Lower lobe of right lung (tissue), 2 donors: ENCODE data around the gene MAGEE1. TPM values are rescaled to one million over a fixed set of nuclear protein-coding genes. Genes with fewer than 3 reads are reported as not detected.

Source experiments
- ATAC-seq, 2 donors: fragments of 200-7000 bp; cut with Tn5 transposase; one replicate each; pipeline ENCODE4 v1.9.1; 2020 to 2022; ENCODE audit warnings: mild to moderate bottlenecking in 2 of 2, moderate library complexity in 2 of 2
- DNase-seq: peaks from one replicate; pipeline ENCODE4 v3.0.0-alpha.2; 2020
- H3K27ac ChIP-seq: fragments of 200-600 bp; one replicate; pipeline ENCODE4 v1.8.0; 2022
- H3K27me3 ChIP-seq: fragments of 200-600 bp; one replicate; pipeline ENCODE4 v1.8.0; 2022; ENCODE audit warnings: low read depth
- H3K36me3 ChIP-seq: fragments of 200-600 bp; one replicate; pipeline ENCODE4 v1.8.0; 2022; ENCODE audit warnings: mild to moderate bottlenecking
- H3K4me1 ChIP-seq: fragments of 200-600 bp; one replicate; pipeline ENCODE4 v1.8.0; 2022
- H3K4me3 ChIP-seq: fragments of 200-600 bp; one replicate; pipeline ENCODE4 v1.8.0; 2022; ENCODE audit warnings: mild to moderate bottlenecking
- H3K9me3 ChIP-seq: fragments of 200-600 bp; one replicate; pipeline ENCODE4 v1.8.0; 2022
- CTCF ChIP-seq: fragments of 200-600 bp; IDR thresholded peaks from one replicate; pipeline ENCODE4 v1.8.0; 2022; ENCODE audit warnings: antibody characterized with exemption, mild to moderate bottlenecking
- intact Hi-C: fragments of 100-400 bp; cut with DNase I; formaldehyde crosslinking; loops from one replicate; pipeline ENCODE4 v1.11.0; 2022
- long read RNA-seq: library from polyadenylated mRNA; unstranded; transcript quantifications from one replicate; pipeline ENCODE4 v2.0.0, GENCODE V29; 2021
- total RNA-seq: library from RNA; stranded (reverse); fragmentation: NEBNext Ultra II Directional; extraction: Animal tissue kit (Norgen Biotek cat#: 25700); gene quantifications from one replicate; pipeline ENCODE4 v1.2.1, GENCODE V29; 2021
- donor health status: DM: no; HTN: yes; CAD: no; lungs with severe emphysema.

The MAGEE1 gene
- 2.7 TPM for total RNA-seq
- long read RNA-seq = 0 reads

- no peaks in the 10 kb centered on the region for H3K9me3 ChIP-seq
- H3K27me3 ChIP-seq = no peaks in the 10 kb centered on the region
- intact Hi-C loops = no loop called here
- no peaks in the 10 kb centered on the region for H3K36me3 ChIP-seq
- H3K4me3 ChIP-seq = peak within 1 kb of the TSS; percentile 68
- no peak for TF ChIP-seq CTCF
- peak; percentile 74 for DNase-seq
- ATAC-seq = peak; percentile 96 to 97
- peak within 1 kb of the TSS; percentile 24 for H3K27ac ChIP-seq
- no peaks in the 10 kb centered on the region for H3K4me1 ChIP-seq
Observed at GRCh38 chrX:76427560-76428242, at the start of gene MAGEE1. Gene MAGEE1 (plus strand): TSS chrX:76427710. CDS start chrX:76427931, 221 bp downstream.

DNA sequence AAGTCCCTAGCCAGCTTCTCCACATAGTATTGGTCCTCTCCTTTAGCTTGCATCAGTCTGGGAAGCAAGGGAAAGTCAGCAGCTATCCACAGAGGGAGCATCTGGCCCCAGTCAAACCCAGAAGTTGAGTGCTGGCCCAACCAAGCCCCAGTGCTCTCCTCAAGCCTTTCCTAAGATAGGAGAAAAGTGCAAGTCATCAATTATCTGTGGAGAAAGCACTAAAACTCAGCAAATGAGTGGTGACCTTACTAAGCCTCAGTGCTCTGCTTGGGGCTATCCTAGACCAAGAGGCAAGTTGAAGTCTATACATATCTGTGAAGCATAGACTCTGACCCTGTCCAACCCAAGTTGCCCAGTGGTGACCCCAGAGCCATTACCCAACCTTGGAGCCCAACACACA, 28.5 kb upstream of the MAGEE1 start:
- no peaks in the 10 kb centered on the region for H3K36me3 ChIP-seq
- ATAC-seq (no peak), DNase-seq (no peak)
- H3K27me3 ChIP-seq = no peaks in the 10 kb centered on the region
- no peaks in the 10 kb centered on the region for H3K9me3 ChIP-seq
- no peak for TF ChIP-seq CTCF
- no peaks in the 10 kb centered on the region for H3K4me1 ChIP-seq
- intact Hi-C loops = no loop called here
- H3K4me3 ChIP-seq = no peak overlapping the region
- no peak overlapping the region for H3K27ac ChIP-seq

DNA sequence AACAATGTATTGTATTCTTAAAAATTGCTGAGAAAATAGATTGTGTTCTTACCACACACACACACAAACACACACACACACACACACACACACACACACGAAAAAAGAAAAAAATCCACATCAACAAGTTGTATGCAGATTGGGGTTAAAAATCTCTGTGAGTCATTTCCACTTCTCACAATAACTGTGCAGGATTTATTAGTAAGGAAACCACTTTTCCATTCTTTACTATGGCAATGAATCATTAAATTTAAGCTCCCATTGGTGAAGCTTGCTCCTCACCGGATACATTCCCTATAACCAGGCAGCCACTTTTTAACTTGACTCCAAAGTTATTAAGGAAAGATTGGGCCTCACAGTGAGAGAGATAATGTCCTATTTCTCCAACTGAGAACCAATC, 19.7 kb upstream of the MAGEE1 start:
- Histone ChIP-seq H3K36me3 (no peaks in the 10 kb centered on the region), H3K4me1 (no peaks in the 10 kb centered on the region), H3K9me3 (no peaks in the 10 kb centered on the region), H3K27ac (no peak overlapping the region), H3K27me3 (no peaks in the 10 kb centered on the region), H3K4me3 (no peak overlapping the region)
- ATAC-seq (no peak), DNase-seq (no peak)
- TF ChIP-seq CTCF = no peak
- intact Hi-C loops = no loop called here

DNA sequence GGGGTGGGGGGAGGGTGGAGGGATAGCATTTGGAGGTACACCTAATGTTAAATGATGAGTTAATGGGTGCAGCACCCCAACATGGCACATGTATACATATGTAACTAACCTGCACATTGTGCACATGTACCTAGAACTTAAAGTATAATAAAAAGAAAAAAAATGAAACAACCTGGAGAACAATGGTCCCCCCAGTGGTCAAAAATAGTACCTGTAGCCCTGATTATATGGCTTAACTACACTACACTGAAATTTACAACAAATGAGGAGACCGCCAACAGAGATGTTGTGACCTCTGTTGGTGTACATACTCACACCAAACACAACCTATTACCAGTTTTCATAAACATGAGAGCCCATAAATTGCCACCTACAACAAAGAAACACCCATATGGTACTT, 7.3 kb upstream of the MAGEE1 start:
- Histone ChIP-seq H3K27me3 (no peaks in the 10 kb centered on the region), H3K4me3 (no peak overlapping the region), H3K4me1 (no peaks in the 10 kb centered on the region), H3K9me3 (no peaks in the 10 kb centered on the region), H3K27ac (no peak overlapping the region), H3K36me3 (no peaks in the 10 kb centered on the region)
- no peak for TF ChIP-seq CTCF
- DNase-seq (no peak), ATAC-seq (no peak)
- intact Hi-C loops = no loop called here

- no peaks in the 10 kb centered on the region for H3K27me3 ChIP-seq
- DNase-seq = peak; percentile 43
- no peaks in the 10 kb centered on the region for H3K9me3 ChIP-seq
- H3K4me1 ChIP-seq = no peaks in the 10 kb centered on the region
- TF ChIP-seq CTCF = no peak
- H3K27ac ChIP-seq = no peak overlapping the region
- H3K36me3 ChIP-seq = no peaks in the 10 kb centered on the region
- intact Hi-C loops = no loop called here
- ATAC-seq = peak; percentile 73 to 85
- H3K4me3 ChIP-seq = peak overlapping the region; percentile 68
Observed at GRCh38 chrX:76428243-76429130, 977 bp downstream of the MAGEE1 start.
